ENCODE measurements around the gene APOF.
"Not testable (repeated sequence)": the region's sequence is repeated elsewhere in the genome, so short reads cannot be mapped to it uniquely, and the experiment has no call there.

APOF gene

DNA sequence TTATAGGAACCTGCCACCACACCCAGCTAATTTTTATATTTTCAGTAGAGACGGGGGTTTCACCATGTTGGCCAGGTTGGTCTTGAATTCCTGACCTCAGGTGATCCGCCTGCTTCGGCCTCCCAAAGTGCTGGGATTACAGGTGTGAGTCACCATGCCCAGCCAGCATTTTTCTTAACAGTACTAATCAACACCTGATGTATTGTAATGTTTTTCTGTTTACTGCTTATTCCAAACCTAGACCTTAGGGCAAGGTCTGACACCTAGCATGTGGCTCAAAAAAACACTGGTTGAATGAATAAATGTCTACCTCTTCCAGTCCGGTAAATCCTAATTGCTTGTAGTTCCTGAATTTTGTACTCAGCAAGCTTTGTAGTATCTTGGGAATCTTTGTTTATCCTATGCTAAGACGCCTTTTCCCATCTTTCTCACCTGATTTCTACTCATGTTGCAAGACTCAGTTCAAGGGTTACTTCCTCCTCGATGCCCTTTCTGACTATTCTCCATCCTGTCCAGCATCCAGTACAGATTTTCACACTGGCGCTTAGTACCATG is 31.6 kb downstream of the APOF start:
- DNase-seq: no peak

DNA sequence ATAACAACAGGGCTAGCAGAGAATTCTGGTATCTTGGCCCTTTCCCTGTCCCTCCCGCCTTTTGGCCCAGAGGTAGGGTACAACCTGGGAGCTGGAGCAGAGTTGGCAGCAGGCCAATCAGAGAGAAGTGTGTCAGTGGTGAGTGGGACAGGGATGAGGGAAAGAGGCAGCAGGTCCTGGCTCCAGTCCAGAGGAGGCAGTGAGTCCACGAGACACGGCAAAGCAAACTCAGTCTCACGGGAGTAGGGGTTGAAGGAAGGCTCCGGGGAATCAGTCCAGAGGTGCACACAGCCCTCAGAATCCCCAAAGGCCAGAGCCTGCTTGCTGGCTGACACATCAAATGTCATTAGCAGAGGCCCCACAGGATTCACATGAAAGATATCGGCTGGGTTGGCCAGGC is 36.1 kb downstream of the APOF start:
- no peak for DNase-seq

DNA sequence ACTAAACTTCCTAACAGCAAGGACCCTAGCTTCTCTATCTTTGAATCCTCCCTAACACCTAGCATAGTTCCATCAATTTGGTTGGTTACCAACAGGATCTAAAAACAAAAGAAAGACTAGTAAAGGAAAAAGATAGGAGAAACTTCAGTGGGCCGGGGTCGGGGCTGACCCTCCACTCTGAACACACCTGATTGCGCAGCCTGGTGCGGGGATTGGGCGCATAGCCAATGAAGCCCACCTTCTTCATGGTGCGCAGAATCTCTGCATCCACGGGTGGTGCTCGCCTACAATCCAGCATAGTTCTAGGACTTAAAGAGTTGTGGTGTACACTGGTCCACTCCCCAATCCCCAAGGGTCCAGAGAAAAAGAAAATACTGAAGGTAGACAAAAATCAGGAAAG is 36.5 kb downstream of the APOF start:
- no peak for DNase-seq

DNA sequence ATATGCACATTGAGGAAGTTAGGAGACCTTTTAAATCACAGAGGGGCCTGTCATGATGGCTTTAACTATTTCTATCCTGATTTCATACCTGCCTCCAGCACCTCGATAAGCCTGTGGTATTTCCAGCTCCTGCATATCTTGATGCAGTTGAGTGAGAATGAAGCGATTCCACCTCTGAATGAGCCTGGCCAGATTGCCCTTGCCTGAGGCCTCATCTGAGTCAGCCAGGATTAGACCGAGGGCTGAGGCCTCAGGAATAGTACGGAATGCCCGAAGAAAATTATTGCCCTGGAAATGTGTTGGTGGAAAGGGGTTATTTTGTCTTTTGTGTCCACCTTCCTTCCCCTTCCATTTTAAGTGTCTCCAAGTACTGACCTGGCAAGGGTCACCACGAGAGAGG is 38.5 kb downstream of the APOF start:
- no peak for DNase-seq

DNA sequence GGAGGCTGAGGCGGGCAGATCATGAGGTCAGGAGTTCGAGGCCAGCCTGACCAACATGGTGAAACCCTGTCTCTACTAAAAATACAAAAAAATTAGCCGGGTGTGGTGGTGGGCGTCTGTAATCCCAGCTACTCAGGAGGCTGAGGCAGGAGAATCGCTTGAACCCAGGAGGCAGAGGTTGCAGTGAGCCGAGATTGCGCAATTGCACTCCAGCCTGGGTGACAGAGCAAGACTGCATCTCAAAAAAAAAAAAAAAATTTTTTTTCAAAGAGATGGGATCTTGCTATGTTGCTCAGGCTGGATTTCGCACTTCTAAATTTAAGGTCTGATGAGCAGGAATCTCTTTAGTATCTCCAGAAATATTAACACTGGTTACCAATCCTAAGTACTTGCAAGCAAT is 41.0 kb downstream of the APOF start:
- DNase-seq: not testable (repeated sequence)

DNA sequence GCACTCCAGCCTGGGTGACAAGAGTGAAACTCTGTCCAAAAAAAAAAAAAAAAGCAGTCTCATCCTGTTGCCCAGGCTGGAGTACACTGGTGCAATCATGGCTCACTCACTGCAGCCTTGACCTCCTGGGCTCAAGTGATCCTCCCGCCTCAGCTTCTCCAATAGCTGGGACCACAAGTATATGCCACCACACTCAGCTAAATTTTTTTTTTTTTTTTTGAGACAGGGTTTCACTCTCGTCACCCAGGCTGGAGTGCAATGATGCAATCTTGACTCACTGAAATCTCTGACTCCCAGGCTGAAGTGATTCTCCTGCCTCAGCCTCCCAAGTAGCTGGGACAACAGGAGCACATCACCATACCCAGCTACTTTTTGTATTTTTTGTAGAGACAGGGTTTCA is 41.6 kb downstream of the APOF start:
- no peak for DNase-seq

DNA sequence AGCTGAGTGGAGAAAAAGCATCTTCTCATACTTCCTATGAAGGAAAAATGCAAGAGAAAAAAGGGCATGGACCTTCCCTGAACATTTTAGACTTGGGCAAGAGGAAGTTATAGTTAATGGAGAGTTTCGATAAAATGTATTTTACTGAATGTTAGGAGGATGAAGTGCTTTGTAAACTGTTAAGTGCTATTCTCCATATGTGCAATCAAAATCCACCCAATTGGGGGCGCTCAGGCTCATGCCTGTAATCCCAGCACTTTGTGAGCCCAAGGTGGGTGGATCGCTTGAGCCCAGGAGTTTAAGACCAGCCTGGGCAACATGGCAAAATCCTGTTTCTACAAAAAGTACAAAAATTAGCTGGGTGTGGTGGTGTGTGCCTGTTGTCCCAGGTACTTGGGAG is 45.0 kb downstream of the APOF start:
- DNase-seq: no peak

DNA sequence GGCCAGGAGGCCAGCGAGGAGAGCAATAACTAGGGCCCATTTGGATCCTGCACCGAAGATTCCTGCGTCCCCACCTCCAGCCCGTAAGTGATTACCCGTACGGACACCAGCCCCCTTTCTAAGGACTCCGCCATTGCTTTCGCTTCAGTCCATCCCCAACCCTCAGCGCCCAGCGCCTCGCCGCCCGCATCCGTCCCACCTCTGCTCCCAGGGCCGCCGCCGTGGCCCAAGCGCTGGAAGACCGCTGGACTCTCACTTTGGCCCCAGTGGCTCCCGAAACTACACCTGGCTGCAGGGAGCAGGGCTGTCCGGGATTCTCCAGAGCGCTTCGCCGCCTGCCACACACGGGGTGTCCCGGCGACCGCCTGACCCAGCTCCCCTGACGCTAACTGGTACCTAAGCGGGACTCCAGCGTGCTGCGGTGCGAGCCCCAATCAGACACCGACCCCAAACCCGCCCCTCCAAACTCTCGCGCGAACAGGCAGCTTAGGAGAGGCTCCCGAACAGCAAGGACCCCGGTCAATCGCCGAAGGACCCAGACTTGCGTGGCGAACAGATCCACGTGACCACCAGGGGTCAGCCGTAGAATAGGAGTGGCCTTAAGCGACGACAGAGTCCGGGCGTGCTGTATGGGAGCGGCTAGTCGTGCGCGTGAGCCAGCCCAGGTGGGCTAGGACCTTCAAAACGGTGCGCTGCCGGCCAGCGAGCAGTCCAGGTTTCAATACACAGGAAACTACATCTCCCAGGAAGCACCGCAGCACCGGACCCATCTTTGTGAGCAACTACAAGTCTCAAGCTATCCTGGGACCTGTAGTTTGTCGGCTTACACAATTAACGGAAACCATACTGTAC is 46.8 kb downstream of the APOF start, which contains the start of gene CNPY2:
Gene CNPY2 (minus strand): TSS at position 367 of the 852 bp plus-strand sequence. CDS start 771 bp downstream, outside the sequence.
- DNase-seq: peak; percentile 97

DNA sequence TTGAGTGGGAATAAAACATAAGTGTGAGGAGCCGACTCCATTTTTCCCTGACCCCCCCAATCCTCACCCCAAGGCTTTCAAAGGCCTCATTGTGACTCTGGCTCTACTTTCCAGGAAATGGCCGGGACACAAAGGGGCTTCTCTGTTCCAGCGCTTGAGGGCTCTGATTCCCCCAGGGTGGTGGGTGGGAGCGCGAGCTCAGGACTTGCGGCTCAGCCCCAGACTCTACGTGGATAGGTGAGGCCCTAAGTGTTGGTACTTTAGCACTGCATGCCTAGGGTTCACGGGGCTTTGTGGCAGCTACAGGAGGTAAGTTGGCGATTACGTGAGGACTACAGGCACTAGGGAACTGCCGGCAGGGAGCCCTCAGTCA is 47.4 kb downstream of the APOF start:
- no peak for DNase-seq

DNA sequence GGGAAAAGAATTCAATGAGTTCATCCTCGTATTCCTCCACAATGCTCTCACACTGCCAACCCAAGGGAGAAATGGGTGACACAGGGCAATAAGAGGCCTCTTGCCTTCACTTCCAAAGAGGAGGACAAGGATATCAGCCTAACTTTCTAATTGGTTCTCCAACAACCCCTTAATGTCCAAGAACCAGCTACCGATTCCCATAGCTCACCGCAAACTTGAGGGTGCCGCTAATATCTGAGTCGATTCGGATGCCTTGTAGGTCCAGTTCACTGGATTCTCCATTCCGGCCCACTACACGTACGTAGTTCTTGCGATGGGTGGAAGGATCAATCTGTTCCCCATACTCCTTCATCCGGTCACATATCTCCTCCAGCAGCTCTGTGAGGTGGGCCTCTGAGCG is 51.7 kb downstream of the APOF start:
- DNase-seq: no peak
